CD4-positive, alpha-beta T cell (primary cell): Measurements from ENCODE around the gene YAE1. TPM values are rescaled to one million over a fixed set of nuclear protein-coding genes. Genes with fewer than 3 reads are reported as not detected.

Source experiments
- ATAC-seq: fragments of 200-7000 bp; cut with Tn5 transposase; one replicate; pipeline ENCODE4 v1.10.0; 2022; ENCODE audit warnings: mild to moderate bottlenecking; ENCODE audit not compliant: poor library complexity
- CTCF ChIA-PET: fragments of 350-600 bp; sonication (Branson Sonifier 250); formaldehyde crosslinking; loops from one replicate; lab custom pipeline; 2021; ENCODE audit warnings: antibody characterized with exemption, inconsistent platforms; lab: Charles Lee
- POLR2A ChIA-PET: fragments of 350-600 bp; sonication (Branson Sonifier 250); formaldehyde crosslinking; loops from one replicate; lab custom pipeline; 2021; ENCODE audit warnings: antibody characterized with exemption, inconsistent platforms; lab: Charles Lee
- DNase-seq, 14 experiments: peaks; one replicate each; pipeline ENCODE4 v3.0.0-alpha.2; 2013 to 2020; ENCODE audit warnings: mixed read lengths in 2 of 14
- H3K27ac ChIP-seq, 2 donors: one replicate each; pipeline versions ENCODE4 v1.5.1 to v1.7.0; 2013; ENCODE audit warnings: low read length in 2 of 2, low read depth in 1 of 2, mild to moderate bottlenecking in 1 of 2
- H3K27me3 ChIP-seq, 2 experiments: 1 replicate in 1 of 2; 2 replicates in 1 of 2; pipeline versions ENCODE4 v1.6.1 to v1.7.0; 2013; ENCODE audit warnings: low read length in 2 of 2, control low read depth in 1 of 2, mild to moderate bottlenecking in 1 of 2, moderate library complexity in 1 of 2; ENCODE audit not compliant: insufficient read depth in 2 of 2, control insufficient read depth in 1 of 2
- H3K36me3 ChIP-seq: one replicate; pipeline ENCODE4 v1.6.1; 2013; ENCODE audit warnings: low read length, control low read depth; ENCODE audit not compliant: insufficient read depth
- H3K4me1 ChIP-seq: one replicate; pipeline ENCODE4 v1.6.1; 2013; ENCODE audit warnings: low read length, control low read depth; ENCODE audit not compliant: insufficient read depth
- H3K4me3 ChIP-seq: one replicate; pipeline ENCODE4 v1.5.1; 2013; ENCODE audit warnings: mild to moderate bottlenecking, low read length, moderate library complexity
- H3K9me3 ChIP-seq, 2 experiments: 1 replicate in 1 of 2; 2 replicates in 1 of 2; pipeline versions ENCODE4 v1.6.1 to v1.7.0; 2013; ENCODE audit warnings: low read length in 2 of 2, mild to moderate bottlenecking in 2 of 2, control low read depth in 1 of 2, moderate library complexity in 1 of 2; ENCODE audit not compliant: control insufficient read depth in 1 of 2, insufficient read depth in 1 of 2
- H3K27ac Mint-ChIP-seq: one replicate; pipeline ENCODE4 v1.8.0; 2020; ENCODE audit warnings: mixed read lengths
- H3K27me3 Mint-ChIP-seq: one replicate; pipeline ENCODE4 v1.8.0; 2021; ENCODE audit warnings: mixed read lengths
- H3K36me3 Mint-ChIP-seq: one replicate; pipeline ENCODE4 v1.8.0; 2021; ENCODE audit warnings: low read depth, mixed read lengths
- H3K4me1 Mint-ChIP-seq: one replicate; pipeline ENCODE4 v1.8.0; 2021; ENCODE audit warnings: low read depth, mixed read lengths
- H3K4me3 Mint-ChIP-seq: one replicate; pipeline ENCODE4 v1.8.0; 2020; ENCODE audit warnings: mild to moderate bottlenecking, mixed read lengths
- H3K9me3 Mint-ChIP-seq: one replicate; pipeline ENCODE4 v1.8.0; 2020; ENCODE audit warnings: mixed read lengths
- CTCF ChIP-seq: fragments of 200-600 bp; IDR thresholded peaks from one replicate; pipeline ENCODE4 v1.8.0; 2022; ENCODE audit warnings: antibody characterized with exemption, mild to moderate bottlenecking
- intact Hi-C, 2 experiments: fragments of 100-400 bp; cut with DNase I in 1 of 2; cut with micrococcal nuclease in 1 of 2; formaldehyde crosslinking; loops; one replicate each; pipeline versions ENCODE4 v1.15.1 to v1.9.0; 2023 to 2025; cut with DNase I, micrococcal nuclease
- total RNA-seq, 174 experiments: library from RNA in 2 of 174; stranded (reverse) in 2 of 174; gene quantifications; one replicate each; pipeline ENCODE4 v1.2.3 and lab custom pipeline; 2021 to 2026

YAE1 gene
- total RNA-seq, 2 experiments from 2014 or later, result 5.0 to 7.4 TPM

GRCh38 chr7:39565538-39565937 is 666 bp upstream of the YAE1 start:
- Histone ChIP-seq H3K27me3 (no peaks in the 10 kb centered on the region), H3K9me3 (no peaks in the 10 kb centered on the region), H3K36me3 (peaks cover 4% of the 10 kb centered on the region), H3K4me3 (peak overlapping the region; percentile 75), H3K27ac (peak overlapping the region; percentile 47 to 58), H3K4me1 (peaks cover 7% of the 10 kb centered on the region)
- no peak for TF ChIP-seq CTCF
- H3K4me3 Mint-ChIP-seq, result peak overlapping the region; percentile 99
- no peaks in the 10 kb centered on the region for H3K9me3 Mint-ChIP-seq
- H3K4me1 Mint-ChIP-seq, result peaks cover 32% of the 10 kb centered on the region
- POLR2A ChIA-PET, result no interaction called here
- no peak for ATAC-seq
- no peak for DNase-seq
- CTCF ChIA-PET, result no interaction called here
- intact Hi-C loops, result loop anchor here in 1 of 2 experiments (5.0 to 10.0 kb wide), 2 partner anchors 567 to 661 kb away; partner anchors contain the start of genes MPLKIP and VPS41
- peak overlapping the region; percentile 90 for H3K27ac Mint-ChIP-seq
- H3K36me3 Mint-ChIP-seq, result peaks cover 24% of the 10 kb centered on the region
- H3K27me3 Mint-ChIP-seq, result no peaks in the 10 kb centered on the region

GRCh38 chr7:39567294-39567693 is 1.1 kb downstream of the YAE1 start:
- ATAC-seq (no peak), DNase-seq (no peak)
- ChIA-PET POLR2A (interaction anchor here (0.6 to 1.5 kb wide), 9 partner anchors 11 to 568 kb away, joined by 3 to 11 read pairs (median 3); partner anchors contain the start of genes MPLKIP, RALA and SUGCT), CTCF (interaction anchor here (0.9 to 1.1 kb wide), 2 partner anchors 13 to 179 kb away, joined by 3 to 4 read pairs; no protein-coding TSS in a partner anchor)
- Histone ChIP-seq H3K27ac (no peak overlapping the region), H3K4me1 (peaks cover 7% of the 10 kb centered on the region), H3K9me3 (no peaks in the 10 kb centered on the region), H3K27me3 (no peaks in the 10 kb centered on the region), H3K4me3 (peak overlapping the region; percentile 75), H3K36me3 (peaks cover 8% of the 10 kb centered on the region)
- Mint-ChIP-seq H3K4me3 (peak overlapping the region; percentile 99), H3K27ac (peak overlapping the region; percentile 90), H3K9me3 (no peaks in the 10 kb centered on the region), H3K36me3 (peaks cover 36% of the 10 kb centered on the region), H3K4me1 (peaks cover 32% of the 10 kb centered on the region), H3K27me3 (no peaks in the 10 kb centered on the region)
- intact Hi-C loops, result loop anchor here in 1 of 2 experiments (5.0 to 10.0 kb wide), 2 partner anchors 565 to 662 kb away; partner anchors contain the start of genes MPLKIP and VPS41
- no peak for TF ChIP-seq CTCF

- Mint-ChIP-seq H3K4me3 (no peak overlapping the region), H3K36me3 (peaks cover 40% of the 10 kb centered on the region), H3K9me3 (no peaks in the 10 kb centered on the region), H3K27ac (no peak overlapping the region), H3K4me1 (peaks cover 4% of the 10 kb centered on the region), H3K27me3 (no peaks in the 10 kb centered on the region)
- Histone ChIP-seq H3K27ac (no peak overlapping the region), H3K4me1 (no peaks in the 10 kb centered on the region), H3K27me3 (no peaks in the 10 kb centered on the region), H3K4me3 (no peak overlapping the region), H3K9me3 (no peaks in the 10 kb centered on the region), H3K36me3 (peaks cover 12% of the 10 kb centered on the region)
- no peak for TF ChIP-seq CTCF
- ChIA-PET POLR2A (interaction anchor here (0.7 kb wide), 1 partner anchor 49 kb away, joined by 4 read pairs; no protein-coding TSS in a partner anchor), CTCF (no interaction called here)
- DNase-seq (no peak), ATAC-seq (no peak)
- intact Hi-C loops, result loop anchor here in 1 of 2 experiments (5.0 kb wide), 2 partner anchors 322 to 477 kb away; no protein-coding TSS in a partner anchor
These were observed 8.6 kb downstream of the YAE1 start for GRCh38 chr7:39574673-39575349.
